Hepatocyte (in vitro differentiated cells): ENCODE data around the gene BLID. TPM values are rescaled to one million over a fixed set of nuclear protein-coding genes. Genes with fewer than 3 reads are reported as not detected.

Source experiments
- DNase-seq: peaks from one replicate; pipeline ENCODE4 v3.0.0-alpha.2; 2016; ENCODE audit warnings: low spot score
- H2AFZ ChIP-seq: fragments of 200-600 bp; sonication (generic); 2 replicates; pipeline ENCODE4 v1.6.0; 2016; ENCODE audit warnings: antibody characterized with exemption, mild to moderate bottlenecking
- H3K27ac ChIP-seq: fragments of 200-600 bp; sonication (generic); 2 replicates; pipeline ENCODE4 v1.5.1; 2016; ENCODE audit warnings: mild to moderate bottlenecking
- H3K27me3 ChIP-seq: fragments of 200-600 bp; sonication (generic); 2 replicates; pipeline ENCODE4 v1.6.1; 2016
- H3K36me3 ChIP-seq: fragments of 200-600 bp; sonication (generic); replicated peaks from 2 replicates; pipeline ENCODE4 v1.5.1; 2016; ENCODE audit warnings: low read depth; ENCODE audit not compliant: insufficient read depth
- H3K4me1 ChIP-seq: fragments of 200-600 bp; sonication (generic); 2 replicates; pipeline ENCODE4 v1.5.1; 2016; ENCODE audit warnings: mild to moderate bottlenecking, moderate library complexity; ENCODE audit not compliant: insufficient read depth
- H3K4me2 ChIP-seq: fragments of 200-600 bp; sonication (generic); 2 replicates; pipeline ENCODE4 v1.6.0; 2016
- H3K4me3 ChIP-seq: fragments of 200-600 bp; sonication (generic); 2 replicates; pipeline ENCODE4 v1.5.1; 2016; ENCODE audit warnings: mild to moderate bottlenecking
- H3K79me2 ChIP-seq: fragments of 200-600 bp; sonication (generic); 2 replicates; pipeline ENCODE4 v1.6.0; 2017; ENCODE audit warnings: mild to moderate bottlenecking
- H3K9me2 ChIP-seq: fragments of 200-600 bp; sonication (generic); replicated peaks from 2 replicates; pipeline ENCODE4 v1.6.0; 2017; ENCODE audit warnings: mild to moderate bottlenecking; ENCODE audit not compliant: insufficient read depth
- H3K9me3 ChIP-seq: fragments of 200-600 bp; sonication (generic); 2 replicates; pipeline ENCODE4 v1.5.1; 2016; ENCODE audit warnings: low read depth, mild to moderate bottlenecking
- H4K20me1 ChIP-seq: fragments of 200-600 bp; sonication (generic); 2 replicates; pipeline ENCODE4 v1.6.0; 2016; ENCODE audit warnings: mild to moderate bottlenecking; ENCODE audit not compliant: insufficient read depth, poor library complexity, severe bottlenecking
- CTCF ChIP-seq: fragments of 200-600 bp; sonication (generic); IDR thresholded peaks from 2 replicates; pipeline ENCODE4 v1.5.1; 2016; ENCODE audit warnings: antibody characterized with exemption, mild to moderate bottlenecking; ENCODE audit not compliant: poor library complexity
- EZH2 ChIP-seq: fragments of 200-600 bp; sonication (generic); IDR thresholded peaks from 2 replicates; pipeline ENCODE4 v1.6.1; 2016; ENCODE audit warnings: antibody characterized with exemption, mild to moderate bottlenecking, borderline replicate concordance
- EZH2phosphoT487 ChIP-seq: fragments of 200-600 bp; sonication (generic); IDR thresholded peaks from one replicate; pipeline ENCODE4 v1.6.1; 2018; ENCODE audit warnings: antibody characterized with exemption, mild to moderate bottlenecking, low read depth, moderate library complexity; ENCODE audit not compliant: unreplicated experiment, severe bottlenecking
- WGBS: methylation state at CpG from one replicate; pipeline ENCODE4 v1.1.6; 2016; ENCODE audit warnings: low lambda C conversion rate; ENCODE audit errors: missing lambda C conversion rate; 5-methylcytosine and 5-hydroxymethylcytosine counted together
- polyA plus RNA-seq: library from polyadenylated mRNA; unstranded; fragments of >200 nt; fragmentation: Nextera tagmentation; extraction: Ambion mirVana; gene quantifications from 2 replicates; pipeline ENCODE4 v1.2.1, GENCODE V29; 2016
- total RNA-seq: library from RNA; depleted of rRNA; stranded (reverse); fragments of >200 nt; gene quantifications from 2 replicates; pipeline ENCODE4 v1.2.3, GENCODE V29; 2014

The BLID gene
- total RNA-seq (1.7 and 2.3 TPM in 2 replicates), polyA plus RNA-seq (0.41 and 0.99 TPM in 2 replicates)

- Histone ChIP-seq H3K27me3 (no peaks in the 10 kb centered on the region), H3K4me2 (no peak within 1 kb of the TSS), H3K79me2 (no peaks in the 10 kb centered on the region), H3K27ac (peak within 1 kb of the TSS; percentile 31), H4K20me1 (no peaks in the 10 kb centered on the region), H3K9me2 (no peaks in the 10 kb centered on the region), H3K4me1 (peaks cover 10% of the 10 kb centered on the region), H3K36me3 (no peaks in the 10 kb centered on the region), H3K9me3 (no peaks in the 10 kb centered on the region), H2AFZ (no peak within 1 kb of the TSS), H3K4me3 (no peak within 1 kb of the TSS)
- DNase-seq, result peak; percentile 57
- TF ChIP-seq CTCF (peak; percentile 54), EZH2 (no peak)
- WGBS, result 72% methylated on average over 11 of the region's 11 CpGs
These were observed at the start of gene BLID for GRCh38 chr11:122115524-122116379. TSS of gene BLID (minus strand) at chr11:122116215. CDS start at chr11:122115922, 293 bp downstream.

- Histone ChIP-seq H2AFZ (no peak overlapping the region), H3K4me3 (no peak overlapping the region), H3K4me1 (peaks cover 6% of the 10 kb centered on the region), H3K79me2 (peaks cover 3% of the 10 kb centered on the region), H3K36me3 (no peaks in the 10 kb centered on the region), H3K9me2 (no peaks in the 10 kb centered on the region), H3K27ac (no peak overlapping the region), H3K27me3 (no peaks in the 10 kb centered on the region), H4K20me1 (no peaks in the 10 kb centered on the region), H3K9me3 (no peaks in the 10 kb centered on the region), H3K4me2 (no peak overlapping the region)
- TF ChIP-seq CTCF (no peak), EZH2phosphoT487 (no peak), EZH2 (no peak)
- no peak for DNase-seq
- whole genome bisulfite sequencing, result 92% methylated on average over 3 of the region's 3 CpGs
These were observed 47.2 kb upstream of the BLID start for GRCh38 chr11:122163053-122163819.

GRCh38 chr11:122162095-122162494 lies 46.1 kb upstream of the BLID start:
- H2AFZ ChIP-seq, result no peak overlapping the region
- no peaks in the 10 kb centered on the region for H3K79me2 ChIP-seq
- no peak overlapping the region for H3K4me3 ChIP-seq
- no peak overlapping the region for H3K27ac ChIP-seq
- peaks cover 10% of the 10 kb centered on the region for H3K4me1 ChIP-seq
- no peaks in the 10 kb centered on the region for H3K9me3 ChIP-seq
- no peaks in the 10 kb centered on the region for H3K9me2 ChIP-seq
- H3K27me3 ChIP-seq, result no peaks in the 10 kb centered on the region
- TF ChIP-seq EZH2, result no peak
- no peak for TF ChIP-seq EZH2phosphoT487
- no peak for TF ChIP-seq CTCF
- no peaks in the 10 kb centered on the region for H4K20me1 ChIP-seq
- 79% methylated on average over 2 of the region's 2 CpGs for WGBS
- no peak for DNase-seq
- no peak overlapping the region for H3K4me2 ChIP-seq
- no peaks in the 10 kb centered on the region for H3K36me3 ChIP-seq
